ENCODE results near the gene ZNF324. TPM values are rescaled to one million over a fixed set of nuclear protein-coding genes. Genes with fewer than 3 reads are reported as not detected.
"Not testable (repeated sequence)": the region's sequence is repeated elsewhere in the genome, so short reads cannot be mapped to it uniquely, and the experiment has no call there.

ZNF324 gene
- total RNA-seq, 1 donor from 2014 or later, result 10.0 TPM

DNA sequence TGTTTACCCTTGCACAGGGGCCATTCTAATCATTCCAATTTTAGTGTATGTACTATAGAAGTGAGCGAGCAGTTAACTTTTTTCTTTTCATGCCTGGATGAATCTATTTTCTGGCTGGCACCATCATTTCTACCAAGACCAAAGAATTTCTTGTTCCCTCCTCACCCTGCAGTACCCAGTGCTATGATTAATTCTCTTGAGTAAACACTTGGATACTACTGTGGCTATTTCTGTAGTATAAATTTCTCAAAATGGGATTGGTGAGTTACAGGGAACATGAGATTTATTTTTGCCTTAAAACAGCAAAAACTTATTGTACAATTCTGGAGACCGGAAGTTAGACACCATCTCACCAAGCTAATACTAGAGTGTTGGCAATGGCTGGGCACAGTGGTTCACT, 16.9 kb downstream of the ZNF324 start:
- TF ChIP-seq CTCF (IDR thresholded peaks at IDR 0.05), result no peak
- Histone ChIP-seq H3K27me3 (ENCODE audit: low read depth) (no peaks in the 10 kb centered on the region), H3K9me3 (no peaks in the 10 kb centered on the region), H3K4me3 (no peak overlapping the region), H3K4me1 (no peaks in the 10 kb centered on the region), H3K36me3 (peaks cover 28% of the 10 kb centered on the region), H3K27ac (no peak overlapping the region)
- ATAC-seq (no peak), DNase-seq (no peak)
- intact Hi-C loops (cut with DNase I), result no loop called here

DNA sequence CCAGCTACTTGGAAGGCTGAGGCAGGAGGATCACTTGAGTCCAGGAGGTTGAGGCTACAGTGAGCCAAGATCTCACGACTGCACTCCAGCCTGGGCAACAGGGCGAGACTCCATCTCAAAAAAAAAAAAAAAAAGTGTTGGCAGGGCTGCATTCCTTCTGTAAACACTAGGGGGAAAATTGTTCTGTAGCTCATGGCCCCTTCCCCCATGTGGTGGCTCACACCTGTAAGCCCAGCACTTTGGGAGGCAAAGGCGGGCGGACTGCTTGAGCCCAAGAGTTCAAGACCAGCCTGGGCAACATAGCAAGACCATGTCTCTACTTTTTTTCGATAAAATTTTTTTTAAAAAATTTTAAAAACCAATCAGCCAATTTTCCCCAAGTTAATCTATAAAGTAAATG, 17.5 kb downstream of the ZNF324 start:
- DNase-seq; H3K4me1 ChIP-seq; intact Hi-C loops (cut with DNase I); H3K4me3 ChIP-seq; H3K27me3 ChIP-seq (ENCODE audit: low read depth); H3K9me3 ChIP-seq; ATAC-seq; H3K27ac ChIP-seq: not testable (repeated sequence)
- H3K36me3 ChIP-seq, result peaks cover 22% of the 10 kb centered on the region

GRCh38 chr19:58491393-58491792, 24.5 kb downstream of the ZNF324 start:
- Histone ChIP-seq H3K4me1 (no peaks in the 10 kb centered on the region), H3K9me3 (no peaks in the 10 kb centered on the region), H3K27ac (no peak overlapping the region), H3K36me3 (no peaks in the 10 kb centered on the region), H3K4me3 (no peak overlapping the region), H3K27me3 (ENCODE audit: low read depth) (no peaks in the 10 kb centered on the region)
- ATAC-seq (no peak), DNase-seq (no peak)
- no peak for TF ChIP-seq CTCF (IDR thresholded peaks at IDR 0.05)
- intact Hi-C loops (cut with DNase I), result no loop called here

DNA sequence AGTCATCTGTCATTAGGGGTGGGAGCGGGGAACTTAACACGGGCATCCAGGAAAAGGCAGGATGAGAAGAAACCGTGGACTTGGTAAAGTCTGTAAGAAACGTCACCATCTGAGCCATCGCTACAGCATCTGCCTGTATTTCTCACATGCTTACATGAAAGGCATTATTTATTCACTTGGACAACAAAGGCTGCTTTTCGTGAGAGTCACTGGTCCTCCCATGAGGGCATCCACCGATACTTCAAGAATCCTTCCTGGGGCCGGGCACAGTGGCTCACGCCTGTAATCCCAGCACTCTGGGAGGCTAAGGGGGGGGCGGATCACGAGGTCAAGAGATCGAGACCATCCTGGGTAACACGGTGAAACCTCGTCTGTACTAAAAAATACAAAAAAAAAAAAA, 25.4 kb downstream of the ZNF324 start:
- H3K9me3 ChIP-seq, result no peaks in the 10 kb centered on the region
- no peak for DNase-seq
- no peaks in the 10 kb centered on the region for H3K27me3 ChIP-seq (ENCODE audit: low read depth)
- intact Hi-C loops (cut with DNase I), result no loop called here
- no peak overlapping the region for H3K27ac ChIP-seq
- no peaks in the 10 kb centered on the region for H3K4me1 ChIP-seq
- no peak overlapping the region for H3K4me3 ChIP-seq
- ATAC-seq, result no peak
- TF ChIP-seq CTCF (IDR thresholded peaks at IDR 0.05), result no peak
- no peaks in the 10 kb centered on the region for H3K36me3 ChIP-seq

GRCh38 chr19:58497634-58498170, 30.8 kb downstream of the ZNF324 start:
- Histone ChIP-seq H3K27ac (no peak overlapping the region), H3K4me3 (no peak overlapping the region), H3K36me3 (no peaks in the 10 kb centered on the region), H3K9me3 (no peaks in the 10 kb centered on the region), H3K4me1 (peaks cover 21% of the 10 kb centered on the region), H3K27me3 (ENCODE audit: low read depth) (no peaks in the 10 kb centered on the region)
- intact Hi-C loops (cut with DNase I), result no loop called here
- ATAC-seq (no peak), DNase-seq (no peak)
- TF ChIP-seq CTCF (IDR thresholded peaks at IDR 0.05), result no peak

DNA sequence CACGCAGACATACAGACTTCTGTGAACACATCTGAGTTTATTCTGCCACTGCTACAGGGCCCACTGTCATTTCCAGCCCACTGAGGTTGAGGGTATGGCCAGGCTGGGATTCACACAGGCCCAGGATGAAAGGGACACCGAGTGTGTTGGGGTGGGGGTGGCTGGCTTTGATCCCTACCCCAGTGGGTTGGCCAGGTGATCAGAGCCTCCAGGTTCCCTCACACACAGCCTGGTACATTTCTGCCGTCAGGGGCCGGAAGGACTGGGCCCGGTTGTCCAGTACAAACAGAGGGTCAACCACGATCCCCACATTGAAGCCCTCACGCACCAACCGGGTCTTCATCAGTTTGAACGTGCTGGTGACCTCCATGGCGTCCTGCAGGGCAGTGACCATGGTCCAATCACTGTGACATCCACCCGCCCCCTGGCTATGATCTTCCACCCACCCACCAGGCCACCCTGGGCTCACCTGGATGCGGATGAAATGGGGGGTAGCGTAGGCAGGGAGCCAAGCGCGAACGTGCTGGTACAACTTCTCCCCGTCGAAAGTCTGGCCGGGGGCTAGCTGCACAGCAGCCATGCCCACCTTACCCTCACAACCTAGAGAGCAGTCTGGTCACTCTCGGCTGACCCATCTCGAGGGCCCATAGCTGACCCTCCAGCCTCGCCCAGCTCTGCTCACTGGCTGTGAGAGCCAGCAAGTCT, 31.6 kb downstream of the ZNF324 start:
- H3K4me3 ChIP-seq, result peak overlapping the region; percentile 65
- no peak for TF ChIP-seq CTCF (IDR thresholded peaks at IDR 0.05)
- peak; percentile 4 for ATAC-seq
- peak; percentile 56 for DNase-seq
- no peaks in the 10 kb centered on the region for H3K27me3 ChIP-seq (ENCODE audit: low read depth)
- no peaks in the 10 kb centered on the region for H3K36me3 ChIP-seq
- H3K9me3 ChIP-seq, result no peaks in the 10 kb centered on the region
- H3K4me1 ChIP-seq, result peaks cover 21% of the 10 kb centered on the region
- H3K27ac ChIP-seq, result peak overlapping the region; percentile 85
- intact Hi-C loops (cut with DNase I), result no loop called here
